H1 (cell line): ENCODE data around the gene CCBE1.

ENCODE experiments used
- CTCF ChIP-seq, 3 experiments: IDR thresholded peaks; 1 replicate in 2 of 3; 2 replicates in 1 of 3; pipeline versions ENCODE4 v1.5.1 to v1.6.1; 2011; ENCODE audit warnings: low read length in 3 of 3, mild to moderate bottlenecking in 3 of 3, inconsistent platforms in 2 of 3, low read depth in 1 of 3, moderate library complexity in 1 of 3; ENCODE audit not compliant: insufficient read depth in 1 of 3; ENCODE audit errors: control extremely low read depth in 1 of 3
- EP300 ChIP-seq, 2 experiments: IDR thresholded peaks; 1 replicate in 1 of 2; 2 replicates in 1 of 2; pipeline ENCODE4 v1.6.1; 2011 to 2012; ENCODE audit warnings: low read depth in 2 of 2, low read length in 2 of 2, mild to moderate bottlenecking in 2 of 2, borderline replicate concordance in 1 of 2, inconsistent platforms in 1 of 2, moderate library complexity in 1 of 2
- JUN ChIP-seq: IDR thresholded peaks from 2 replicates; pipeline ENCODE4 v1.6.1; 2011; ENCODE audit warnings: low read depth, mild to moderate bottlenecking, improper control_type of control experiment, low read length
- MAX ChIP-seq: IDR thresholded peaks from 2 replicates; pipeline ENCODE4 v1.6.1; 2012; ENCODE audit warnings: inconsistent platforms
- SIN3A ChIP-seq, 2 experiments: IDR thresholded peaks in 1 of 2; conservative IDR thresholded peaks in 1 of 2; 2 replicates each; pipeline ENCODE4 v1.6.1; 2011 to 2012; ENCODE audit warnings: low read length in 2 of 2, improper control_type of control experiment in 1 of 2, low read depth in 1 of 2, mild to moderate bottlenecking in 1 of 2
- SP1 ChIP-seq: IDR thresholded peaks from 2 replicates; pipeline ENCODE4 v1.6.1; 2011; ENCODE audit warnings: low read depth, low read length
- ZNF274 ChIP-seq: IDR thresholded peaks from 2 replicates; pipeline ENCODE4 v1.7.0; 2012; ENCODE audit warnings: low read length, borderline replicate concordance; ENCODE audit errors: extremely low read depth

- TF ChIP-seq CTCF (IDR thresholded peaks at IDR 0.05; ENCODE audit: control extremely low read depth in 1 of 3, insufficient read depth in 1 of 3, low read depth in 1 of 3, low read length in 3 of 3) (no peak), EP300 (IDR thresholded peaks at IDR 0.05; ENCODE audit: borderline replicate concordance in 1 of 2, low read depth in 2 of 2, low read length in 2 of 2) (no peak), ZNF274 (no peak), MAX (no peak), SIN3A (conservative IDR thresholded peaks at IDR 0.05 in 1 of 2, IDR thresholded peaks at IDR 0.05 in 1 of 2; ENCODE audit: low read depth in 1 of 2, low read length in 2 of 2) (no peak), JUN (no peak), SP1 (no peak)
Observed at GRCh38 chr18:59728816-59729215, 31.6 kb upstream of the CCBE1 start.
